IPS-18c (cell line): Measurements from ENCODE around the gene BCO2.
"Not testable (repeated sequence)": the region's sequence is repeated elsewhere in the genome, so short reads cannot be mapped to it uniquely, and the experiment has no call there.

Experiments
- H3K4me3 ChIP-seq: 2 replicates; pipeline ENCODE4 v1.7.0; 2013; ENCODE audit warnings: low read depth, mild to moderate bottlenecking, low read length, moderate library complexity; ENCODE audit not compliant: insufficient read depth
- H3K9me3 ChIP-seq: one replicate; pipeline ENCODE4 v1.6.1; 2013; ENCODE audit warnings: mild to moderate bottlenecking, low read length, moderate library complexity; ENCODE audit not compliant: control insufficient read depth, insufficient read depth

Gene BCO2

GRCh38 chr11:112199101-112199500 is 23.8 kb downstream of the BCO2 start:
- not testable (repeated sequence) for H3K9me3 ChIP-seq, H3K4me3 ChIP-seq

GRCh38 chr11:112200252-112200651 is 24.9 kb downstream of the BCO2 start:
- Histone ChIP-seq H3K9me3 (no peaks in the 10 kb centered on the region), H3K4me3 (no peak overlapping the region)

- Histone ChIP-seq H3K4me3 (no peak overlapping the region), H3K9me3 (no peaks in the 10 kb centered on the region)
Measured at GRCh38 chr11:112206071-112206470, 30.8 kb downstream of the BCO2 start.

- Histone ChIP-seq H3K4me3 (no peak overlapping the region), H3K9me3 (no peaks in the 10 kb centered on the region)
Measured at GRCh38 chr11:112210890-112211289, 35.6 kb downstream of the BCO2 start.

- Histone ChIP-seq H3K4me3 (no peak overlapping the region), H3K9me3 (no peaks in the 10 kb centered on the region)
Measured at GRCh38 chr11:112211536-112211935, 36.2 kb downstream of the BCO2 start.

GRCh38 chr11:112212290-112212689 is 37.0 kb downstream of the BCO2 start:
- H3K9me3 ChIP-seq, result no peaks in the 10 kb centered on the region
- no peak overlapping the region for H3K4me3 ChIP-seq

GRCh38 chr11:112212710-112213109 is 37.4 kb downstream of the BCO2 start:
- H3K9me3 ChIP-seq, result no peaks in the 10 kb centered on the region

GRCh38 chr11:112213753-112214152 is 38.4 kb downstream of the BCO2 start:
- Histone ChIP-seq H3K9me3 (no peaks in the 10 kb centered on the region), H3K4me3 (no peak overlapping the region)

More at GRCh38 chr11:112212710-112213109, 37.4 kb downstream of the BCO2 start:
- H3K4me3 ChIP-seq, result no peak overlapping the region

GRCh38 chr11:112215621-112216020 is 40.3 kb downstream of the BCO2 start:
- Histone ChIP-seq H3K9me3 (no peaks in the 10 kb centered on the region), H3K4me3 (no peak overlapping the region)

GRCh38 chr11:112216561-112217105 is 41.3 kb downstream of the BCO2 start:
- Histone ChIP-seq H3K4me3 (no peak overlapping the region), H3K9me3 (no peaks in the 10 kb centered on the region)

GRCh38 chr11:112219476-112220232 is 44.3 kb downstream of the BCO2 start:
- Histone ChIP-seq H3K4me3 (no peak overlapping the region), H3K9me3 (no peaks in the 10 kb centered on the region)

- H3K9me3 ChIP-seq, result no peaks in the 10 kb centered on the region
- no peak overlapping the region for H3K4me3 ChIP-seq
Measured at GRCh38 chr11:112221274-112221835, 46.0 kb downstream of the BCO2 start.

- H3K9me3 ChIP-seq, result no peaks in the 10 kb centered on the region
- H3K4me3 ChIP-seq, result no peak overlapping the region
Measured at GRCh38 chr11:112222303-112222702, 47.0 kb downstream of the BCO2 start.

- no peak overlapping the region for H3K4me3 ChIP-seq
- no peaks in the 10 kb centered on the region for H3K9me3 ChIP-seq
Measured at GRCh38 chr11:112223121-112223520, 47.8 kb downstream of the BCO2 start.

- no peaks in the 10 kb centered on the region for H3K9me3 ChIP-seq
- H3K4me3 ChIP-seq, result no peak overlapping the region
Measured at GRCh38 chr11:112223754-112224532, 48.6 kb downstream of the BCO2 start.

GRCh38 chr11:112225753-112226061 is 50.4 kb downstream of the BCO2 start:
- Histone ChIP-seq H3K4me3 (peak overlapping the region; percentile 83), H3K9me3 (no peaks in the 10 kb centered on the region)

- Histone ChIP-seq H3K4me3 (peak within 1 kb of the TSS; percentile 83), H3K9me3 (no peaks in the 10 kb centered on the region)
Measured at GRCh38 chr11:112226062-112226830, 50.9 kb downstream of the BCO2 start, which contains the start of gene PTS. TSS of gene PTS (plus strand) at chr11:112226428. CDS start at chr11:112226444, 16 bp downstream.
